GM21737 (cell line): ENCODE results near the gene SGSH.

ENCODE experiments used
- ATAC-seq: cut with Tn5 transposase; IDR thresholded peaks from one replicate; pipeline ENCODE4 v1.9.1; 2021; ENCODE audit warnings: mild to moderate bottlenecking, moderate library complexity; ENCODE audit not compliant: unreplicated experiment

SGSH gene

GRCh38 chr17:80187090-80187489 is 33.0 kb downstream of the SGSH start:
- no peak for ATAC-seq

GRCh38 chr17:80185968-80186367 is 34.2 kb downstream of the SGSH start:
- no peak for ATAC-seq

GRCh38 chr17:80184423-80184714 is 35.8 kb downstream of the SGSH start:
- ATAC-seq = no peak

GRCh38 chr17:80183581-80184422 is 36.3 kb downstream of the SGSH start:
- ATAC-seq = no peak

GRCh38 chr17:80182845-80183223 is 37.3 kb downstream of the SGSH start:
- ATAC-seq = no peak

GRCh38 chr17:80182118-80182844 is 37.9 kb downstream of the SGSH start:
- ATAC-seq = no peak

DNA sequence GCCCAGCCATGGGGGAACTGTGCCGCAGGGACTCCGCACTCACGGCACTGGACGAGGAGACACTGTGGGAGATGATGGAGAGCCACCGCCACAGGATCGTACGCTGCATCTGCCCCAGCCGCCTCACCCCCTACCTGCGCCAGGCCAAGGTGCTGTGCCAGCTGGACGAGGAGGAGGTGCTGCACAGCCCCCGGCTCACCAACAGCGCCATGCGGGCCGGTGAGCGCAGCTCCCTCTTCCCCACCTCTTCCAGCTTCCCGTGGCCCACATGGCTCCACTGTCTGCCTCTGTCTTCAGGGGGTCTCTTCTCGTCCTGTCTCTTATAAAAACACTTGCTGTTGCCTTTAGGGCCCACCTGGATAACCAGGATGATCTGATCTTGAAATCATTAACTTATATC is 38.7 kb downstream of the SGSH start:
- no peak for ATAC-seq

GRCh38 chr17:80180192-80180591 is 39.9 kb downstream of the SGSH start:
- no peak for ATAC-seq

- no peak for ATAC-seq
These were observed 42.0 kb downstream of the SGSH start for GRCh38 chr17:80177986-80178595.

- no peak for ATAC-seq
These were observed 43.4 kb downstream of the SGSH start for GRCh38 chr17:80176757-80177156.

DNA sequence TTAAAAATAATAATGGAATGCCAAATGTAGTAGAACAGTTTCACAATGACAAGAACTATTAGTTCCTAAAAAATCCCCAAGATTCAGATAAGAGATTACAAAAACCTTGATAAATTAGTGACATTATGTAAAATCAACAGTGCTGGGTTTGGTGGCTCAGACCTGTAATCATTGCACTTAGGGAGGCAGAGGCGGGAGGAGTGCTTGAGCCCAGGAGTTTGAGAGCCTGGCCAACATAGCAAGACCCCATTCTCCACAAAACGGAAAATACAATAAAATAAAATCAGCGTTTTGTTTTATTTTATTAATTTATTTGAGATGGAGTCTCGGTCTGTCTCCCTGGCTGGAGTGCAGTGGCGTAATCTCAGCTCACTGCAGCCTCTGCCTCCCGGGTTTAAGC is 46.2 kb downstream of the SGSH start:
- ATAC-seq = no peak

DNA sequence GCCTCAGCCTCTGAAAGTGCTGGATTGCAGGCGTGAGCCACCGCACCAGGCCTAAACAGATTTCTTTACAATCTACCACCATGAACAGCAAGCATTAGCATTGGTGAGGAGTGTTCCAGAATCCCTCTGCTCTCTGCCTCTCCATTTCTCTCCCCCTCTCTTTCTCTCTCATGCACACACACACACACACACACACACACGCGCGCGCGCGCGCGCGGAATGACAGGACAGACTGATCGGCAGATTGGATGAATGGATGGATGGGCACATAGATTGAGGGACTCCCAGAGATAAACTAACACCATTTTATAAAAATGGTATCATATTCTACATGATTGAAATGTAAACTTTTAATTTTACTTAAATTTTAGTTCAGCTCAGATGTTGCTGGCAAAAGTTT is 47.0 kb downstream of the SGSH start:
- ATAC-seq = no peak

- ATAC-seq = no peak
These were observed 48.5 kb downstream of the SGSH start for GRCh38 chr17:80171681-80172080.

GRCh38 chr17:80169784-80170500 is 50.2 kb downstream of the SGSH start, which contains the start of gene CARD14:
Gene CARD14 (plus strand): TSS chr17:80170030. CDS start chr17:80181439, 11,409 bp downstream.
- ATAC-seq = no peak

DNA sequence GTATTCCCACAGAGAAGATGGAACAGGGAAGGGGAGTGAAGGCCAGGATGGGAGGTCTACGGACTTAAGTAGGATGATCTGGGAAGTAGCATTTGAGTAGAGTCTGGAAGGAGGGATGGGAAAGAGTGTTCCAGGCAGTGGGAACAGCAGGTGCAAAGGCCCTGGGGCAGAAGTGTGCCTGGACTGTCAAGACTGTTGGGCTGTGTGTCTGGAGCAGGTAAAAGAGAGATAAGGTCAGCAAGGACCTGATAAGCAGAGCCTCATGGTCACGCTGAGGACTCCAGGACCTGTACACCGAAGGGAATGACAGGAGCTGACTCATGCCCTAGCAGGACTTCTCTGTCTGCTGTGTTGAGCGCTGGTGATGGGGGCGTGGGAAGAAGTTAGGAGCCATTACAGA is 51.0 kb downstream of the SGSH start:
- ATAC-seq = no peak

DNA sequence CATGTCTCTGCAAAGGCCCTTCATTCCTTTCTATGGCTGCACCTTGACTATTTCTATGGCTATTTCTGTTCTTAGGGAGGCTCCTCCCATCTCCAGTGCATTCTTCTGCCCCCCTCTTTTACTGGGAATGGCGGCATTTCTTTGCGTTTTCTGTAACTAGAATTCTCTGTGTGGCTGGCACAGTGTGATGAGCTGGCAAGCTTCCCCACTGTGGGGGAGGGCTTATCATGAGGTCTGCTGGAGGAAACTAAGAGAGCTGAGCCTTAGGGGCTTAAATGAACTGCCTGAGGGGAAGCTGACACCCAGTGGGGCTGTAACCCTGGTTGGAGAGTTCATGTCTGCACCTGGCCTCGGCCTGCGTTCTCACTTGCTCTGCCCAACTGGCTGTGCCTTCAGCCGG is 51.8 kb downstream of the SGSH start:
- no peak for ATAC-seq

DNA sequence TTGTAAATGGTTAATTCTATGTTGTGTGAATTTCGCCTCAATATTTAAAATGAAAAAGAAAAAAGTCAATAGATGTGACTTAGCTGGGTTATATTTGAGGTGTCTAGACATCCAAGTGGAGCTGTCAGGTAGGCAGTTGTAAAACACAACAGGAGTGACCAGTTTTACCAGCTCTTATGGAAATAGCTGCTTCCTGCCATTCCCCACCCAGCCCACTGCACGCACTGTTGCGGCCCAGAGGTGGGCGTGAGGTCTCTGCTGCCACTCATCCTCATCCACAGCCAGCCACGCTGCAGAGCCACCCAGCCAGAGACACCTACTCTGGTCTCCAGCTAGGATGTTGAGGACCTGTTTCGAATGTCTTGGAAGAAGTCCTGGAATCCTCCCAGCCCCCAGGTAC is 53.7 kb downstream of the SGSH start:
- ATAC-seq = no peak

DNA sequence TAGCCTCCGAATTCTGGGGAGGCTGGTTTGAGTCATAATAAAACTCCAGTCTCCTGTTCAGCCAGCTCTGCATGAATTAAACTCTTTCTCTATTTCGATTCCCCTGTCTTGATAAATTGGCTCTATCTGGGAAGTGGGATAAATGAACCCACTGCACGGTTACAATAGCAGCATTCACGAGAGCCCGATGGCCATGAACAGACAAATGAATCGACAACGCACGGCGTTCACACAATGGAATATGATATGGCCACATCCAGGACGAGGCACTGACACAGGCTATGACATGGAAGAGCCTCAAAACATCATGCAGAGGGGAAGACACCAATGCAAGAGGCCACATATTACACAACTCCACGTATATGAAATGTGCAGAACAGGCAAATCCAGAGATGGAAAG is 55.9 kb downstream of the SGSH start:
- ATAC-seq = no peak

DNA sequence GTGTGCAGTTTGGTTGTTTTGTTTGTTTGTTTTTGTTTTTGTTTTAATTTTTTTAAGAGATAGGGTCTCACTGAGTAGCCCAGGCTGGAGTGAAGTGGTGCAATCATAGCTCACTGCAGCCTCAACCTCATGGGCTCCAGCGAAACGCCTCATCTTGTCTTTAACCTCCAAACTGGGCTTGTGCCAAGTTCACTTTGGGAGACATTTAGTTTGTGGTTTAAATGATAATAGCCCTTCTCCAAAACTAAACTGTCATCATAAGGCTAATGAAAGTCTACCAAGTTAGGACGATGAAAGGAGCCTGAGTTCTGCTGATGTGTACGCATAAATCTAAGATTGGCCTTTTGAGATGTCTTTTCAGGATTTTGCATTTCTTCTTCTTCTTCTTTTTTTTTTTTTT is 56.8 kb downstream of the SGSH start:
- no peak for ATAC-seq

- ATAC-seq = no peak
These were observed 59.6 kb downstream of the SGSH start for GRCh38 chr17:80160536-80160935.
